GM12873 (cell line): ENCODE results near the gene SDK1.

Experiments used
- CTCF ChIP-seq: IDR thresholded peaks from 2 replicates; pipeline ENCODE4 v1.5.1; 2012; ENCODE audit warnings: low read depth, mild to moderate bottlenecking, moderate library complexity, low read length, control low read depth; ENCODE audit not compliant: insufficient read depth; ENCODE audit errors: missing control alignments

Gene SDK1

GRCh38 chr7:3267966-3268690 lies 32.9 kb upstream of the SDK1 start:
- no peak for TF ChIP-seq CTCF

- no peak for TF ChIP-seq CTCF
These were observed 30.7 kb upstream of the SDK1 start for GRCh38 chr7:3270362-3270761.

- no peak for TF ChIP-seq CTCF
These were observed 29.8 kb upstream of the SDK1 start for GRCh38 chr7:3271298-3271697.

GRCh38 chr7:3272691-3273141 lies 28.3 kb upstream of the SDK1 start:
- TF ChIP-seq CTCF = no peak

- no peak for TF ChIP-seq CTCF
These were observed 26.9 kb upstream of the SDK1 start for GRCh38 chr7:3274131-3274530.

- TF ChIP-seq CTCF = no peak
These were observed 23.2 kb upstream of the SDK1 start for GRCh38 chr7:3277604-3278572.

- no peak for TF ChIP-seq CTCF
These were observed 21.8 kb upstream of the SDK1 start for GRCh38 chr7:3279147-3279818.
